Activated T-helper 2 cell treated with anti-CD3 and anti-CD28 coated beads, Interferon-gamma antibody, Interleukin-2, Interleukin-4, amounts not matched to agents 10 μg/mL and 5 μg/mL and 100 μg/mL, durations not matched to agents 14 hours and 24 hours and 36 hours (primary cell): Measurements from ENCODE around the gene CPNE8. TPM values are rescaled to one million over a fixed set of nuclear protein-coding genes. Genes with fewer than 3 reads are reported as not detected.

Experiments used
- DNase-seq: peaks from one replicate; pipeline ENCODE4 v3.0.0; 2021; ENCODE audit warnings: low spot score
- H3K27ac Mint-ChIP-seq: one replicate; pipeline ENCODE4 v1.8.0; 2021; ENCODE audit warnings: mixed read lengths
- H3K27me3 Mint-ChIP-seq: one replicate; pipeline ENCODE4 v1.8.0; 2021; ENCODE audit warnings: low read depth, mixed read lengths
- H3K36me3 Mint-ChIP-seq: one replicate; pipeline ENCODE4 v1.8.0; 2021; ENCODE audit warnings: low read depth, mixed read lengths
- H3K4me1 Mint-ChIP-seq: one replicate; pipeline ENCODE4 v1.8.0; 2021; ENCODE audit warnings: low read depth, mixed read lengths
- H3K4me3 Mint-ChIP-seq: one replicate; pipeline ENCODE4 v1.8.0; 2021; ENCODE audit warnings: low read depth, mild to moderate bottlenecking, moderate library complexity, mixed read lengths
- H3K9me3 Mint-ChIP-seq: one replicate; pipeline ENCODE4 v1.8.0; 2021; ENCODE audit warnings: mixed read lengths
- intact Hi-C: fragments of 100-400 bp; cut with micrococcal nuclease; formaldehyde crosslinking; loops from one replicate; pipeline ENCODE4 v1.15.1; 2023
- total RNA-seq: library from RNA; stranded (reverse); gene quantifications from 2 replicates; pipeline ENCODE4 v1.2.3, GENCODE V29; 2022

CPNE8 gene
- total RNA-seq, 1 donor from 2014 or later = 4.7 TPM

DNA sequence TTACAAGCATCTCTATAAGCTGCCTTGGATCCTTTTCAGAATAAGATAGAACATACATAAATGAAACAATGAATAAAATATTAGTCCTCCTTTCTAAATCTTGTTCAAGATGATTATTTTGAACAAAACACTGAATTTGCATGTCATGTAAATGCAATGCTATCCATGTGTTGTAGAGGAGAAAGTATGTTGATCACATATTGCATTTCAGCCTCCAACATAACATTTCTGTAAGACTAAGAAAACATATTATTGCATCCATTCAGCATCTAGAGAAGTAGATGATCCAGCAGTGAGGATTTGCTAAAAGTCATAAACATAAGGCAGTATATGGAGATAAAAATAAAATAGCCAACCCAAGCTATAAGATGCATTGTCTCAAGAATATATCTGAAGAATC lies 172.6 kb downstream of the CPNE8 start:
- Mint-ChIP-seq H3K4me3 (no peak overlapping the region), H3K9me3 (no peaks in the 10 kb centered on the region), H3K27ac (no peak overlapping the region), H3K4me1 (no peaks in the 10 kb centered on the region), H3K27me3 (no peaks in the 10 kb centered on the region), H3K36me3 (no peaks in the 10 kb centered on the region)
- intact Hi-C loops = no loop called here
- DNase-seq = no peak

DNA sequence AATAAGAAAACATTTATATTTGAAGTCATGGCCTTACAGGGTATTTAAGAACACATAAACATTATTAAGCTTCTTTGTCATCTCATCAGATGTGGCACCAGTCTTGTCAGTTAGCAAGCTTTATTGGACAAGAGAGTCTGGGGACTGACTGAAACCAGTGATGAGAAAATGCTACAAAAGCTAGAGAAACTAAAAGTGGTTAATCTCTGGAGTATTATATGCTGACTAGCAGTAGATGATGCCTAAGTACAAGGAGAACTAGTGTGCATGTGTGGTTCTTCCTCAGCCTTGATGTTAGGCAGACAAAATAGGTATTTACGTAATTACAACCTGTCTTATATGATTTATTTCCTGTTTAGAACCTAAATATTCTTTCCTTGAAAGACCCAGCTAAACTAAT lies 176.5 kb downstream of the CPNE8 start:
- Mint-ChIP-seq H3K27ac (no peak overlapping the region), H3K36me3 (no peaks in the 10 kb centered on the region)
- intact Hi-C loops = no loop called here

DNA sequence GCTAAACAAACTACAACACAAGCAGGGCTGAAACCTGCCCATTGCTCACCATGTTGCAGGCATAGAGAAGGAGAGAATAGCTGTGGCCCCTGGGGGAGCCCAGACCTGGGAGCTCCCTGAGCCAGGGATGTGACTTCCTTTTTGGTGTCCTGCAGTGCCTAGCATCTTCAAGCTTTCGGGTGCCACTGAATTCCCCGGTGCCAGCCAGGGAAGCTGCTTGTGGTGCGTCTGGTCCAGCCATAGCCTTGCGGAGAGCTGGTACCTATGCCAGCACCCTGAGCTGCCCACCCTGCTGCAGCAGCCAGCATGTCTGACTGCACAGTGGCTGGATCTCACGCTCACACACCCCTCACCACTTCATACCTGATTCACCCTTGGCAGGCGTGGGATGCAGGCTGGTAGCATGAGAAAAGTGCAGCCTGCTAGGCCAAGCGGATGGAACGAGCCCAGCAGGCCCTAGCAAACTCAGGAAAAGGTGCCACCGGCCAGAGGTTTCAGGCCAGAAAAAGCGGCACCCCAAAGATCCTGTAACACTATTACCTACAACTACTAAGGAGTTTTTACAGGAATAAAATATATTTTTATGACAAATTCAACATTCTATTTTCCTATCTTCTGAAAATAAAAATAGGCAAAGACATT lies 183.7 kb downstream of the CPNE8 start:
- no peaks in the 10 kb centered on the region for H3K36me3 Mint-ChIP-seq
- no peak overlapping the region for H3K4me3 Mint-ChIP-seq
- no peak overlapping the region for H3K27ac Mint-ChIP-seq
- H3K27me3 Mint-ChIP-seq = no peaks in the 10 kb centered on the region
- H3K4me1 Mint-ChIP-seq = no peaks in the 10 kb centered on the region
- intact Hi-C loops = no loop called here
- H3K9me3 Mint-ChIP-seq = peaks cover 1% of the 10 kb centered on the region
- no peak for DNase-seq

More for the DNA sequence above, 176.5 kb downstream of the CPNE8 start:
- Mint-ChIP-seq H3K27me3 (no peaks in the 10 kb centered on the region), H3K9me3 (no peaks in the 10 kb centered on the region), H3K4me1 (no peaks in the 10 kb centered on the region), H3K4me3 (no peak overlapping the region)
- DNase-seq = no peak

GRCh38 chr12:38720661-38721060 lies 184.7 kb downstream of the CPNE8 start:
- H3K4me3 Mint-ChIP-seq = no peak overlapping the region
- no peaks in the 10 kb centered on the region for H3K4me1 Mint-ChIP-seq
- intact Hi-C loops = no loop called here
- peaks cover 10% of the 10 kb centered on the region for H3K9me3 Mint-ChIP-seq
- H3K36me3 Mint-ChIP-seq = no peaks in the 10 kb centered on the region
- no peaks in the 10 kb centered on the region for H3K27me3 Mint-ChIP-seq
- no peak for DNase-seq
- no peak overlapping the region for H3K27ac Mint-ChIP-seq

- no peak overlapping the region for H3K4me3 Mint-ChIP-seq
Observed at GRCh38 chr12:38713294-38713693, 192.1 kb downstream of the CPNE8 start.

GRCh38 chr12:38711054-38711453 lies 194.3 kb downstream of the CPNE8 start:
- no peak for DNase-seq
- Mint-ChIP-seq H3K9me3 (peaks cover 2% of the 10 kb centered on the region), H3K4me1 (no peaks in the 10 kb centered on the region), H3K36me3 (no peaks in the 10 kb centered on the region), H3K27me3 (no peaks in the 10 kb centered on the region), H3K4me3 (no peak overlapping the region), H3K27ac (no peak overlapping the region)
- intact Hi-C loops = no loop called here

More at GRCh38 chr12:38713294-38713693, 192.1 kb downstream of the CPNE8 start:
- H3K27me3 Mint-ChIP-seq = no peaks in the 10 kb centered on the region
- peaks cover 10% of the 10 kb centered on the region for H3K9me3 Mint-ChIP-seq
- no peak overlapping the region for H3K27ac Mint-ChIP-seq
- H3K36me3 Mint-ChIP-seq = no peaks in the 10 kb centered on the region
- no peaks in the 10 kb centered on the region for H3K4me1 Mint-ChIP-seq
- no peak for DNase-seq
- intact Hi-C loops = no loop called here

DNA sequence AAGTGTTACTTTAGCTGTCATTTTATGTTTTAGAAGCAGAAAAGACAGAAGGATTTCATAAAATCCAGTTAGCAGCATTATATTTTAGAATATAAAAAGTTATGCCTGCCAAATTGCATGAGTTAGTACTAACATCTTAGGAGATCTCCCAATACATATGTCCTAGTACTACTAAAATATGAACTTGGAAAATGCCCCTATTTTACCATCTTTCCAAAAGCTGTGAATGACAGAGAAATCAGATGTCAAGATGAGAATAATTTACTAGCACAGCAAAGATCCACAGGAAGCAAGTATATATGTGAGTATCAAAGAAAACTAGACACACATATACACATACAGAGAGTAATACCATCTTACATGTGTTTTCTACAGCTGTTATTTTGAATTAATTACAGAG lies 196.9 kb downstream of the CPNE8 start:
- intact Hi-C loops = no loop called here
- no peak overlapping the region for H3K27ac Mint-ChIP-seq
- H3K4me3 Mint-ChIP-seq = no peak overlapping the region
- no peaks in the 10 kb centered on the region for H3K9me3 Mint-ChIP-seq
- no peaks in the 10 kb centered on the region for H3K36me3 Mint-ChIP-seq
- no peaks in the 10 kb centered on the region for H3K4me1 Mint-ChIP-seq
- no peak for DNase-seq
- H3K27me3 Mint-ChIP-seq = no peaks in the 10 kb centered on the region

- H3K4me3 Mint-ChIP-seq = no peak overlapping the region
- intact Hi-C loops = no loop called here
Observed at GRCh38 chr12:38707648-38708047, 197.7 kb downstream of the CPNE8 start.

GRCh38 chr12:38697289-38697688 lies 208.1 kb downstream of the CPNE8 start:
- H3K27me3 Mint-ChIP-seq = no peaks in the 10 kb centered on the region
- no peaks in the 10 kb centered on the region for H3K4me1 Mint-ChIP-seq
- H3K4me3 Mint-ChIP-seq = no peak overlapping the region
- intact Hi-C loops = no loop called here
- H3K9me3 Mint-ChIP-seq = no peaks in the 10 kb centered on the region
- H3K27ac Mint-ChIP-seq = no peak overlapping the region
- no peaks in the 10 kb centered on the region for H3K36me3 Mint-ChIP-seq
- DNase-seq = no peak

More at GRCh38 chr12:38707648-38708047, 197.7 kb downstream of the CPNE8 start:
- Mint-ChIP-seq H3K36me3 (no peaks in the 10 kb centered on the region), H3K9me3 (no peaks in the 10 kb centered on the region), H3K27me3 (no peaks in the 10 kb centered on the region), H3K27ac (no peak overlapping the region), H3K4me1 (no peaks in the 10 kb centered on the region)
- DNase-seq = no peak

GRCh38 chr12:38695057-38695456 lies 210.3 kb downstream of the CPNE8 start:
- Mint-ChIP-seq H3K4me3 (no peak overlapping the region), H3K36me3 (no peaks in the 10 kb centered on the region), H3K27ac (no peak overlapping the region), H3K4me1 (no peaks in the 10 kb centered on the region), H3K27me3 (no peaks in the 10 kb centered on the region), H3K9me3 (no peaks in the 10 kb centered on the region)
- intact Hi-C loops = no loop called here
- no peak for DNase-seq

- no peak overlapping the region for H3K4me3 Mint-ChIP-seq
- H3K27me3 Mint-ChIP-seq = no peaks in the 10 kb centered on the region
- H3K36me3 Mint-ChIP-seq = no peaks in the 10 kb centered on the region
- H3K9me3 Mint-ChIP-seq = no peaks in the 10 kb centered on the region
- intact Hi-C loops = no loop called here
- H3K27ac Mint-ChIP-seq = no peak overlapping the region
- no peak for DNase-seq
- no peaks in the 10 kb centered on the region for H3K4me1 Mint-ChIP-seq
Observed at GRCh38 chr12:38691164-38691563, 214.2 kb downstream of the CPNE8 start.

DNA sequence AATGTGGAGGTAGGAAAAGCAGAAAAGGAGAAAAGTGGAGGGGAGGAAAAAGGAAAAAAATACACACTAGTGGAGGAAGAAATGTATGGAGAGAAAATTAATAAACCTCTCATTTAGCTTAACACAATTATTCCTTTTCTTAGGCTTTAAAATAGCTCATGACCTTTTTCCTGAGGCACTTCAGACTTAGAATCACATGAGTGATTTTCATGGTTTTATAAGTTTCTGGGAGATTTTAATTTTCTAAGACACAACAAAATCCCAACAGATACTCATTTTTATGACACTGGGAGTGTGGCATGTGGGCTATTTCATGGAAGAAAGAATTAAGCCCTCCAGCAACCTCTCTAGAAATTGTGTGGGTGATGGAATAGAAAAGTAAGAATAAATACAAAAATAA lies 214.7 kb downstream of the CPNE8 start:
- DNase-seq = no peak
- Mint-ChIP-seq H3K27me3 (no peaks in the 10 kb centered on the region), H3K9me3 (no peaks in the 10 kb centered on the region), H3K4me3 (no peak overlapping the region), H3K36me3 (no peaks in the 10 kb centered on the region), H3K27ac (no peak overlapping the region), H3K4me1 (no peaks in the 10 kb centered on the region)
- intact Hi-C loops = no loop called here

DNA sequence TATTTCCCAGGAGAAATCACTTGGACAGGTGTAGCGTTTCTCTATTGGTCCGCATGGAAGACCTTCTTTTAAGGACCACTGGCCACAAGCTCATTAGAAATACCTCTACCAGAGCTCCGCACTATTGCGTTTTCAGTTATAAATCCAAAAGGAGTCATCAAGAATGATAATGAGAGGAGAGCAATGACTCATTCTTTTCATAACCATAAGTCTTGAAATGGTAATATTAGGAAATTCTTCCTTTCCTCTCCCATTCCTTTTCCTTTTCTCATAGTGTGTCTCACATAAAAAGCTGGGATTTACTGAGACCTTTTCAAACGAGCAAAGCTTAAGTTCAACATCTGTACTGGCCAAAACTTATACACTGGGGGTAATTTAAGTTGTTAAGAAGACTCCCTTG lies 215.7 kb downstream of the CPNE8 start:
- Mint-ChIP-seq H3K27ac (no peak overlapping the region), H3K27me3 (no peaks in the 10 kb centered on the region), H3K4me1 (no peaks in the 10 kb centered on the region), H3K4me3 (no peak overlapping the region), H3K36me3 (no peaks in the 10 kb centered on the region), H3K9me3 (no peaks in the 10 kb centered on the region)
- DNase-seq = no peak
- intact Hi-C loops = no loop called here

DNA sequence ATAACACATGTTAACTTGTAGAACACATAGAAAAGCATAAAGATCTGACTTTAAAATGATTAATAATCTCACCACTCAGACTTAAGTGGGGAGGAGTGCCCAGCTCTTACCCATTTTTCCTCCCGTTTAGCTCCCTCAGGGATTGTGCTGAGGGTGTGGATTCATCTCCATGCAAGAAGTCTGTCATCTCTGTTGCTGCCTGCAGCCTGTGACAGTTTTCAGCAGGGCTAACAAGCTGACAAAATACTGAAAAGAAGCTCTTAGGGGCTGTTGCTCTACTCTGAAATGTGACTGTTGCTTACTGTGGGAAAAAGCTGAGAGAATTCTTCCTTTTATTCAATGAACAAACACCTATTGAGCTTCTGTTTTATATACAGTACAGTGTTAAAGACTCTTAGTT lies 216.2 kb downstream of the CPNE8 start:
- H3K36me3 Mint-ChIP-seq = no peaks in the 10 kb centered on the region
- no peak for DNase-seq
- H3K27me3 Mint-ChIP-seq = no peaks in the 10 kb centered on the region
- no peak overlapping the region for H3K27ac Mint-ChIP-seq
- no peaks in the 10 kb centered on the region for H3K9me3 Mint-ChIP-seq
- intact Hi-C loops = no loop called here
- no peaks in the 10 kb centered on the region for H3K4me1 Mint-ChIP-seq
- H3K4me3 Mint-ChIP-seq = no peak overlapping the region
